Hematopoietic multipotent progenitor cell treated with erythropoietin and hydrocortisone succinate and interleukin-3 and kit ligand, for 8 days (in vitro differentiated cells): ENCODE results near the gene POU2AF1.
"Not testable (repeated sequence)": the region's sequence is repeated elsewhere in the genome, so short reads cannot be mapped to it uniquely, and the experiment has no call there.

Experiments used
- DNase-seq: peaks from one replicate; pipeline ENCODE4 v3.0.0-alpha.2; 2015

The POU2AF1 gene

DNA sequence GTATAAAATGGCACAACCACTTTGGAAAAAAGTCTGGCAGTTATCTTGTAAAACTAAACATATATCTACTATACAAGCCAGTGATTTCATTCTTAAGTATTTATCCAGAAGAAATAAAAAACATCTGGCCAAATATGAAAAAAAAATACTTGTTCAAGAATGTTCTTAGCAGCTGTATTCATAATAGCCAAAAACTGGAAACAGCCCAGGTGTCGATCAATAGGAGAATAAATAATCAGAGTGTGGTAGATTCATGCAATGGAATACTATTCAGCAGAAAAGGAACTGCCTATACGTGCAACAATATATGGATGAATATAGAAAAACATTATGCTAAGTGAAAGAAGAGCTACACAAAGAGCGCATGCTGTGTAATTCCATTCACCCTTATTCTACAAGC is 36.7 kb downstream of the POU2AF1 start:
- no peak for DNase-seq

DNA sequence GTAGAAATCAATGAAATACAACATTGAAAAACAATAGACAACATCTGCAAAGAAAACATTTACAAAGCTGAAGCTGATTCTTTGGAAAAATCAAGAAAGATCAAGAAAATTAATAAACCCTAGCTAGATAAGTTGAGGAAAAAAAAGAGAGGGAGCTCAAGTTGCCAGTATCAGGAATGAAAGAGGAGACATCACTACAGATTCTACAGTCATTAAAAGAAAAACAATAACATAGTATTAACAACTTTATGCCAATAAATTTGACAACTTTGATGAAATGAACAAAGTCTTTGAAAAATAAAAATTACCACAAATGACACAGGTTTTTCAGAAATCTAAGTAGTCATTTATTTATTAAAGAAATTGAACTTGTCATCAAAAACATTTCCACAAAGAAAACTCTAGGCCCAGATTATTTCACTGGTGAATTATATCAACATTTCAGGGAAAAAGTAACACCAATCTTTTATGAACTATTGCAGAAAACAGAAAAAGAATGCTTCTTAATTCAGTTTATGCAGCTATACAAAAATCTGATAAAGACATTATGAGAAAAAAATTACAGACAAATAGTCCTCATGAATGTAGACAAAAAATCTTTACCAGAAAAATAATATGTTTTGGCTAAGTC is 39.2 kb downstream of the POU2AF1 start:
- DNase-seq, result no peak

DNA sequence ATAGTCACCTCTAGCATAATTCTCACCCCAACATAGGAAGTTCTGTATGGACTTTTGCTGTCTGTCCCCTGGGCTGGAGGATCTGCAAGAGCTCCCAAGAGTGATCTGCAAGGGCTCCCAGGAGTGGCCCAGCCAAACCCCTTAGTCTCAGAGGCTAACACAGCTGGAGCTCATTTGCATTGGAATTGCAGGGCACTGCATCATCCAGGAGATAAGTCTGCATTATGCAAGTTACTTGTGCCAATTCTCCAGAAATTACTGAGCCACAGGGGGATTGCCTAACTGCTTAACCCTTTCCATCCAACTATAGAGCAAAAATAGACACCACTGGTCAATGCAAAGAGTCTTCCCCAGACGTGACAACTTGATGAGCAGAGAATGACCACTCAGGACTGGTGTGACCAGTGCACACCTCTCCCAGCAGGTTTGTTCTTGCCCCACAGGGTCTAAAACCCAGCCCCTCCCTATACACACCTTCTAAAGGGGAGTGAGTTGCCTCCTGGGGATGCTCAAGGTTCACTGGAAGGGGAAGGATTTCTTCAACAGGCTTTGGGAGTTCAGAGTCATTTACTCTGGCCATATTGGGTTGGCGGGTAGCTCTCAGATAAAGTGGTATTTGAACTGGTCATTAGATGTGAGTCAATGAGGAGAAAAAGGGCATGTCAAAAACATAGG is 42.4 kb downstream of the POU2AF1 start:
- no peak for DNase-seq

DNA sequence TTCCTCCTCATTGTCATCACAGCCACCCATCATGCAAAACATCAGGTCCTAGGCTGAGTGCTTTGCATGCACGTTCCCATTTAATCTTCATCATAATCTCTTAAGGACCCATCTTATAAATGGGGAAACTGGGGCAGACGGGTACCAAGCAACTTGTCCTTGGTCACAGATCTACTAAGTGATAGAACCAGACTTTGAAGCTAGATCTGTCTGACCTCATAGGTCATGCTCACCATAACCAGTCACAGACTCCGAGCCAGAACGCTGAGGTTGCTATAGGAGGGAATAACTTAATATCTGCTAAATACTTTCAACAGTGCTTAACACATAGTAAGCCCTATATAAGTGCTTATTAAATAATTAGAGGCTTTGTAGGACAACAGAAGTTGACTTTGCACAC is 43.0 kb downstream of the POU2AF1 start:
- DNase-seq, result no peak

DNA sequence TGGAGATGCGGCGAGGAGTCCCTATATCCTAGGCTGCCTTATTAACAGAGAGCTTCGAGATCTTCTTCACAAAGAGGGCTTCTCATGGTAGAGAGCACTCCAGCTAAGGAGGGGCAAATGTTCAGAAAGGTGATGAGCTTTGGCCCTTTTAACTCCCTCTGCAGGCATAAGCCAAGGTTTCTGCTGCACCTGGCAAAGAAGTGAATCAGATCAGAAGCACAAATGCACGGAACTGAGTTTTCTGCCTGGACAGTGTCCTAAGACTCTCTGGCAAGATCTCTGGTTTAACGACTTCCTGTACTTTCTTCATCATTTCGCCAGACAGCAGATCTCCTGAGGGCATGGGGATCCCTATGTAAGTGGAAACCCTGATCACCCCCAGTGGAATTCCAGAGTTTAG is 43.5 kb downstream of the POU2AF1 start:
- DNase-seq, result no peak

DNA sequence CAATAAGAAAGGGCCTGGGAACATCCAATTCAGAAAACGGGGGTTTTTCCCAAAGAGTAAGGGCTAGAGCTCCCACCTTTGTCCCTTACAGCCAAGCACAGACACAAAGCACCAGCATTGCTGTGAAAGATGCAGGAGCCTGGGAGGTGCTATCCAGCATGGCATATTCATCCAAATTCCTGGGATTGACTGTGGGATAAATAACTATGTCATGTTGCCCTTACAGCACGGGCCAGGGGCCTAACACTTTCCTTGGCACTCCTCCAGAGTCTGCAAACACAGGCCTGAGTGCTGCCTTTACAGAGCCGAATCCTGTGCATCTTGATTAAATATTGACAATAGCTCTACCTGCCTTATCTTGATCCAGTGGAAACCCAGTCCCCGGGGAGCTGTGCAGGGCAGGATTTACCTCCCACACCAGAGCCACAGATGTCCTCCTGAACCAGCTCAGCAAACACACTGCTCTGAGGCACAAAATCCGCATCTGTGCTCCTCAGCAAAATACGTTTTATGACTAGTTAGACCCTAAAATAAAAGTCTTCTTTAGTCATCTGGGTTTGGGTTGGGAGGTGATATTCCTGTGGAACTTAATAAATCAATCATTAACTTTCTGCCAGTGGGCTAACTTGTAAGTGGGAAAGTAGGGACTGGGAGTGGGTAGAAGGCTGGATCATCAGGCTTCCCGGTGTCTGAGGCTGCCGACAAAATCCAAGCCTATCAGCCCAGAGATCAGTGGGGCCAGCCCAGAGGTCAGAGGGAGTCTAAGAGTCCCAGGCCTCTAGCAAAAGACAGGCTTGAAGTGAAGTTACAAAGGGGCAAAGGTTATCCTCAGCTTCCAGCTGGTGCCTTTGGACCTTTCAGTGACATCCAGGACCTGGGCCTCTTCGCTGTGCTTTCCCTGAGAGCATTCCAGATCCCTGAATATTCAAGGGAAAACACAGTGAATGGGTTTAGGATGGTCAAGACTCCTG is 44.3 kb downstream of the POU2AF1 start:
- DNase-seq, result no peak

DNA sequence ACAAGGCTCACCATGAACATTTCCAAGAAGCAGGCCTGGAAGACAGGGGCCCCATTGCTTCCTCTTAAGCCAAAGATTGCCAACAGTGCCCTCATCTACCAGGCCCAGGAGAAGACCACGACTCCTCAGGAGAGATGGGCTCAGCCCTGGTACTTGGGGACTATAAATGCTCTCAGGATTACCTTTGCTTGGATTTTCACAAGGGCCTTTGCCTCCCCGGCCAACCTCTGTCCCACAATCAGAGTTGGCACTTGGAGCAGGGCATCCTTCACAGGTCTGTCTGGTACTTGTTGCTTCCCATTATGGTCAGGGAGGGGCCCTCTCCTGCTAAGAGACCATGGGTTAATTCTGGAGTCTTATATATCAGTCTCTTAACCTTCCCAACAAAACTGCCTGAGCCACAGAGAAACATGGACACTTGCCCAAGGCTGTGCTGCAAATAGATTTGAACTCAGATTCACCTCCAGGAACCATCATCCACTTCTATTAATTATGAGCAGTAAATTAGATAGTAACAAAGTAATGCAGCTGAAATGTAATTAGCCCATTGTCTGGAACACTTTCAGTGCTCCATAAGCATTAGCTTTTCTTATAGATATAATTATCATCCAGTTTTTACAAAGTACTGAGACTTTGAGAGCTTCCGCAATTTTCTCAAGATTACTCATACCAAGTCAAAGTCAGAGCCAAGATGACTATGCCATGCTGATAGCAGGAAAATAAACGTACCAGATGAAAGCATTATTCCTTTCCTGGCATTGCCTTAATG is 47.2 kb downstream of the POU2AF1 start:
- no peak for DNase-seq

DNA sequence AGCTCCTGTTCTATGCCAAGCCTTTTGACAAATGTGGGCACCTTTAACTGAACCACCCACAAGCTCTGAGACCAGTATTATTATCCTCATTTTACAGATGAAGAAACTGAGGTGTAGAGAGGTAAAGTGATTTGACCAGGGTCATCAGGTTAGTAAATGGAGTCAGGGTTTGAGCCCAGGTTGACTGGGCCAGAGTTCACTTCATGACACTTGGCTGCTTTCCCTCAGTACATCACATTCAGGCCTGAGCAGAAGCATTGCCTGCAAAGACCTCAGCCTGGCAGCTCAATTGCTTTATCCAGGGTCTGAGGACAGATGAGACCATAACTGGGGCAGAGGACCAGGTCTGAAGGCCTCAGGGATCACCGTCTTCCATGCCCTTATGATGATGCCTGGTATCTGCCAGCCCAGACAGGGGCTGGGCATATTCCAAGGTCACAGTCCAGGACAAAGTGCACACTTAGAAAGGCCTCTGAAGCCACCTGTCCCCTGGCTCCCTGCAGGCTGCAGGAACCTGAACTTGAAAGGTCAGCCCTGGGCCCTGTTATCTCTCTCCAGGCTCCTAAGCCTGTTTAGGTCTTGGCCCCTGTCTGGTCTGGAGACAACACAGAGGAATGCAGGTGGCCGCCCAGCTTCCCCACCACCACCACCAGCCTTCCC is 48.7 kb downstream of the POU2AF1 start:
- no peak for DNase-seq

DNA sequence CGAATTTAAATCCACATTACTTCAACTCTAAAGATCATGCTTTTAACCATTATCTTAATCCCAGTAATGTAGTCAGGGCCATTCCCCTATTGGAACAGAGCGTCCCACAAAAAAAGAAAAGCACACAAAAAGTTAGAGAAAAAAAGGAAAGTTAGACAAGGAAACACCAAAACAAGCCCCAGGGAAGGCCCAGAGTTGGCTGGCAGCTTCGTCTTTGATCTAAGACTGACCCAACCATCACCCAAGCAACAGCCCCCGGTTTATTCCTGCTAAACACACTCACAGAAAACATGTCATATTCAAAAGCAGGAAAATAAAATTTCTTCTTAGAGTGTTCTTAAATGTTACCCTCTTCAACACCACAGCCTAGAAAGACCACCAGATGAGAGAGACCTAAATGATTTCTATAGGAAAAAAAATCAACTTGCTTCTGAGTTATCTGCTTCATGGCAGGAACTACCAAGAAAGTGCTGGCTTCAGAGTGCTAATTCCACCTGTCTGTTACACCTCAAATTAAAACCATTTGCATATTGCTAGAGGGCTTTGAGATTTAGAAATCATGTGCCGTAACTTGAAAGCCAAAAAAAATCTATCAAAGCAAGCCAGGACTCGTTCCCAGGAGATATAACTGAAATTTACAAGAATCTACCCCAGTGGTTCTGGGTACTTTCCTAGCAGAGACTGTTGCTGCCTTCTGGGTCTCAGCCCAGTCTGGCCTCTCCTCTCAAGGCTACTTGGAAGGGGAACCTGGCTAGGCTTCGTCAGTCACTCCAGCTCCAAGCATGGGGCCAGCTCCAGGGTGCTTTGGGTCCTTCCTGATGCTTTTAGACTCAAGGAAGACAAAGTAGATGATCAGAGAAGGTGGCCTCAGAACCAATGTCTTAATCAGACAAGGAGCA is 49.5 kb downstream of the POU2AF1 start:
- no peak for DNase-seq

DNA sequence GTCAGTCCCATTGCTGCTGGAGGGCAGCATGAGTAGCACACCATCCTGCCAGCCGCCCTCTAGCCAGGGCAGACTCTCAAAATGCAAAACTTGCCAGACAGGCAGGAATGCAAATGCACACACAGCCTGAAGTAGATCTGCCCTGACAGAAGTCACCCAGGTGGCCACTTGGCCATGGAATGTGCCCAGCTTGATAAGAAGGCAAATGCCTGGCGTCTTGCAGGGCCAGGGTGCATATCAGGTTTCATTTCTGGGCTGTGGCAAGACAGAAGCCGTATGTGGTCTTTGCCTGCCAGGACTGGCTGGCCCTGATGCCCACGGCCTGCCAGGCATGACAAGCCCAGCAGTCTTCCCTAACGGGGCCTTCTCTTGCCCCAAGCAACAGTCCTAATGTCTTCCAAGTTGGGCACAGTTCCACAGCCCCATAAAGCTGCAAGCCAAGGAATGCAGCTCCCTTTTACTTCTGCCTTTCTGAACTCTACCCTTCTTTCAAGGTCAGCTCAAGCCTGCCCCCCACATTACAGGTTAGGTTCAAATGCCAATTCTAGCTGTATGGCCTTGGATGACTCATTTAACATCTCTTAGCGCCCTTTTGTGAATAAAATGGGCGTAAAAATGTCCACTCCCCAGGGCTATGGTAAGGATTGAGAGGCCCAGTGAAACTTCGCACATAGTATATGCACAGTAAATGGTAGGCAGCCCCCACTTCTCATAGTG is 51.0 kb downstream of the POU2AF1 start:
- DNase-seq, result no peak

DNA sequence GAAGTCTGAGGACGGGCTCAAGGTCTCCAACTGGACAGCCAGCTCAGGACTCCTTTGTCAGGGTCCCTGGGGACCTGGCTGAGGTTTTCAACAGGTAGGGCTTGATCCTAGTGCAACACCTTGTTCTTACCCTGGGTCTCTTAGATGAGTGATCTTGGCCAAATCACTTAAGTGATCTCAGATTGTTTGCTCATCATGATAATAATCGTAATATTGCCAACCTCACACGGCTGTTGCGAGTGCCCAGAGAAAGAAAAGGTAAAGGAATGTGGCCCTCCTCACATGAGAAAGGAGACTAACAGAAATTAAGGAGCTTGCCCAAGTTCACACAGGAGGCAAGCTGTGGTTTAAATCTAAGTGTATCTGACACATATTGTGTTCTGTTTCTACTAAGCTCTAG is 52.3 kb downstream of the POU2AF1 start:
- no peak for DNase-seq

DNA sequence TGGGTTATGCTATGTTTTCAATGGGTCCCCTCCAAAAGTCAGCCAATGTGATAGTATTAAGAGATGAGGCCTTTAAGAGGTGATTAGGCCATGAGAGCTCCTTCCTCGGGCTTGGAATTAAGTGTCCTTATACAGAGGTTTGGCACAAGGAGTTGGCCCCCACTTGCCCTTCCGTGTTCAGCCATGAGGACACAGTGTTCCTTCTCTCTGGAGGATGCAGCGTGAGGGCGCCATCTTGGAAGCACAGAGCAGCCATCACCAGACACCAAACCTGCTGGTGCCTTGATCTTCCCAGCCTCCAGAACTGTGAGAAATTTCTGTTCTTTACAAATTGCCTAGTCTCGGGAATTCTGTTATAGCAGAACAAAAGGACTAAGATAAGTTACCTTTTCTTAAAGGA is 53.8 kb downstream of the POU2AF1 start:
- DNase-seq, result no peak

DNA sequence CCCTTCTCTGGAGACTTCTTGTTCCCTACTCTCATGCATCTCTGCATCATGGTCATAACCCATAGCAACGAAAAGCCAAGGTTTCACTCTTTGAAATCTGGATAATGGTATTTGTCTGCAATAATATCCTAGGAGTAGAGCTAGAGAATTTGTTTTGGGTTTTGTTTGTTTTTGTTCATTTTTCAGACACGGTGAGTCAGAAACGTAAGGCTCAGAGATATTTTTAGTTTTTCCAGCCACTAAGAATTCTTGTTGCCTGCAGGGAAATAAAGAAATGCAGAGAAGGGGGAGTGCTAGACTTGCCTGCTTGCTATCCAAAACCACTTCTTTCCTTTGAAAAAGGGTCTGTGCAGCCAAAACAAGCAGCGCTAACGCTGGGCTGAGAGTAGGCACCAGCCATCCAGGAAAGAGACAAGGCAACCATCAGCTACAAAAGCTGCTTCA is 54.8 kb downstream of the POU2AF1 start:
- no peak for DNase-seq

DNA sequence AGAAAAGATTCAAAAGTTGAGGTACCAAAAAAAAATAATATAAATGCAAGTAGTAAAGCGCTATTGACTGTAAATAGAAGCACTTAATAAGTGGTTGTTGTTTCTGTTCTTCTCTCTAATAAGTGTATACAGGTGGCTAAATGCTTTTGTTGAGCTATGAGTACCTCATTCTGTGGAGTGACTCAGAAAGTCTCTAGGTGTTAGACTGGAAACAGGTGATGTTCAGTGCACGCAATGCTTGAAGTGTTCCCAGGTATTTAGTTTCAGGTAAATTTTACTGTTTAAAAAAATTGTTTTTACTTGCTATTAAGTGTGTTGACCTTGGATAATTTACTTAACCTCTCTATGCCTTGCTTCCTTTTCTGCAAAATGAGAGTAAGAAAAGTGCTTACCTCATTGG is 56.5 kb downstream of the POU2AF1 start:
- DNase-seq, result no peak

DNA sequence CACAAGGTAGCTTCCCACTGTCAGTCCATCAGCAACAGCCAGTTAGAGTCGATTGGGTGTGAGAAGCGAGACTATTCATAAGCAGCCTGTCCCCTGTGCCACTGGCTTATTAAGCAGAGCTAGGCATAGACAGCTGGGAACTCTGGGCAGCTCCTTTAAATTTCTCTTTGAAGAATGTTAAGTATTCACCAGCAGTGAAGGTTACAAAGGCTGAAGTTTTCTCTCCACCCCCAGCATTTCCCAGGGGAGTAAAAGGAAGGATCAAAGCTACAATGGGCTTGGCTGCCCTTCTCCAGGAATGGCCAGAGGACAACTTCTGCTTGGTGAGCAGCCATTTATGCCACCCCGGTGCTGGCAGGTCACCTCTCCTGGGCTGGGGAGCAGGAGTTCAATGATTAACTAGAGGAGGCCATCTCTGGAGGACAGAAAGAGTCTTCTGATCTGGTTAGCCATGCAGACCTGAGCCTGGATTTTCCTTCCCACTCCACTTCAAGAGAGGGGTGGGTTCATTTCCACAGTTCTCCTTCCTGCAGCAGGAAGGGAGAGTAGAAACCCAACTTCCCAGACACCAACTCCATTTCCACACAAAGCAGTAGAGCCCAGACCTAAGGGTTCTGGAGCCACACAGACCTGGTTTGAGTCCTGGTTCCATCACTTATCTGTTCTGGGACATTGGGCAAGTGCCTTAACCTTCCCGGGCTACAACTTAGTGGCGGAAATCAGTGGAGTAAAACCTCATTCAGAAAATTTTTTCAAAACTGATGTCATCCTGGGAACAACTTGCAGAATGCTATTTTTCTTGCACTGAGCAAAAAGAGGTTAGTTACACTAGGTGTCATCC is 58.1 kb downstream of the POU2AF1 start:
- no peak for DNase-seq

DNA sequence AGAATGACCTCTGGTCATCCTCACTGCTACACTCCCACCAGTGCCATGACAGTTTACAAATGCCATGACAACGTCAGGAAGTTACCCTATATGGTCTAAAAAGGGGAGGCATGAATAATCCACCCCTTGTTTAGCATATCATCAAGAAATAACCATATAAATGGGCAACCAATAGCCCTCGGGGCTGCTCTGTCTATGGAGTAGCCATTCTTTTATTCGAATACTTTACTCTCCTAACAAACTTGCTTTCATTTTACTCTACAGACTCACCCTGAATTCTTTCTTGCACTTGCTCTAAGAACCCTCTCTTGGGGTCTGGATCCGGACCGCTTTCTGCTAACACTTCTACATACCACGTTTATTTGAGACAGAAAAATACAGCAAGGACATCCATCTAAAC is 58.9 kb downstream of the POU2AF1 start:
- not testable (repeated sequence) for DNase-seq

DNA sequence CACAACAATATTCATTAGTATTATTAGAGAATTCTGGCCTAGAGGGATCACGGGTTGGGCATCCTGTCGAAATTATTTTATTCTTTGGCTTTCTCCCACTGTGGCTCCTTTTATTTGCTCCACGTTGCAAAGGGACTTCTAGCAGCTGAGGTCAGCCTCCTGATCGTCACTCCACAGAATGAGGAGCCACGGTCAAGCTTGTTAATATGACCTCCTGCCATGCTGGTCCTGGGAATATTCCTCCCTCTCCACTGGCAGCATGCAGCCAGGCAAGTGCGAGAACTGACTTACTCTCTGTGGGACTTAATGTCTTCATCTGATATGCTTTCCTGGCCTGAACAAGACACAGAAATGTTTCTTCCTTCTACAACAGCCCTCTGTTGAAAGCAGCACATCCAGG is 59.8 kb downstream of the POU2AF1 start:
- DNase-seq, result no peak

DNA sequence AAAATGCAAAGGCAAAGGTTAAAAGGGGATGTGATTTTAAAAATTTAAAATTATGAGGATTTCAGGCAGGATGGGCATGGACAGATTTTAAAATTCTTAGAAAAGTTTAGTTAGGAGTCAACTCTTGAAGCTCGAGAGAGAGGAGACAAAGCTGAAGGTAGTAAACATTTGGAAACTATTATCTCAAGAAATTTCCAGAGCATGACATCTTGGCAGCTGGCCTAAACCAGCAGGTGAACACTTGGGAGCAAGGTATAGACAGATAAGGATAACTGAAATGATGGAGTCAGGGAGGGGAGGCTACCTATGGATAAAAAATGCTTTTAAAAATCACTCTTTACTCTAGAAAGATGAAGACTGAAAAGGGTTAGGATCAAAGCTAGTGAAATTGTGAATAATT is 67.0 kb downstream of the POU2AF1 start:
- no peak for DNase-seq

DNA sequence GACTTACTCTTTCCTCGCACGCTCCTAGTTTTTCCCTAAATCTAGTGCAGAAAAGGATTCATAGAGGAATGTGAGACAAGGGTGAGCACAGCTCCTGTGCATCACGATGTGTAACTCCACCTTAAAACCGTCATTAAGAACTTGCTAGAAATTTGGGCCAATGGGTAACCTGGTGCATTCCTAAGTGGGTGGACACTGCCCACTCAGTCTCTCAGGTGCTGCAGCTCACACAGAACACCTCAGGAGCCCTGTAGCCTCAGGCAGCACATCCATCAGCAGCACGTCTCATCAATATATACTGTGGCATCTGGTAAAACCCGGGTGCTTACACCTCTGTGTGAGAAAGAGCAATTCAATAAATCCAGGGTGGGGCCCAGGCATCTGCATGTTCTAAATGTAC is 68.4 kb downstream of the POU2AF1 start:
- no peak for DNase-seq

DNA sequence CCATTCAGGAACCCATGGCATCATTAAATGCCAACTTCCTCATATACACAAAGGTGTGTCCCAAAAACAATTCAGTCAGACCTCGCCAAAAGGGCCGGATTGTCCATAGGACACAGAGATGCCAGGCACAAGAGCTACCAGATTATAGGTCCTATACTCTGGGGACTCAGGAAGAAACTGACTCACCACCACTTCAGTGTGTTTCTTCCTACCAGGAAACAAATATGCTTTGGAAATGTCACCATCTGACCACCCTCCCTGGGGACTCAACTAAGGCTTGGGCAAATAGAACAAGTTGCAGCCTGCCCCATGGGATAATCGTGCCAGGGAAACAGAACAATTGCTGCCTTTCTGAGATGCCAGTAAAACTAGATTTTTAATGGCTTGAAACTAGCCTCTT is 69.0 kb downstream of the POU2AF1 start:
- no peak for DNase-seq
